A549 (cell line): ENCODE measurements around the gene MYBPC2.

Experiments
- CBX2 ChIP-seq: fragments of 200-600 bp; sonication (generic); IDR thresholded peaks from 2 replicates; pipeline ENCODE4 v1.6.1; 2016; ENCODE audit warnings: low read depth, mild to moderate bottlenecking, borderline replicate concordance
- CTCF ChIP-seq: fragments of >200 bp; sonication (Bioruptor Twin); formaldehyde crosslinking; IDR thresholded peaks from 3 replicates; pipeline ENCODE4 v1.5.1; 2016
- HES2 ChIP-seq: fragments of >200 bp; sonication (Bioruptor Twin); formaldehyde crosslinking; IDR thresholded peaks from 2 replicates; pipeline ENCODE4 v1.6.1; 2016
- MAX ChIP-seq: IDR thresholded peaks from 2 replicates; pipeline ENCODE4 v1.6.1; 2012
- NR3C1 ChIP-seq: fragments of >200 bp; sonication (Bioruptor Twin); formaldehyde crosslinking; IDR thresholded peaks from 3 replicates; pipeline ENCODE4 v1.6.1; 2017
- SMC3 ChIP-seq: fragments of >200 bp; sonication (Bioruptor Twin); formaldehyde crosslinking; IDR thresholded peaks from 3 replicates; pipeline ENCODE4 v1.6.1; 2018; ENCODE audit warnings: inconsistent platforms

GRCh38 chr19:50406829-50407228 lies 25.9 kb upstream of the MYBPC2 start:
- TF ChIP-seq MAX (no peak), CTCF (no peak), SMC3 (no peak), CBX2 (no peak), NR3C1 (no peak), HES2 (no peak)
